ENCODE data around the gene USE1.

The USE1 gene

DNA sequence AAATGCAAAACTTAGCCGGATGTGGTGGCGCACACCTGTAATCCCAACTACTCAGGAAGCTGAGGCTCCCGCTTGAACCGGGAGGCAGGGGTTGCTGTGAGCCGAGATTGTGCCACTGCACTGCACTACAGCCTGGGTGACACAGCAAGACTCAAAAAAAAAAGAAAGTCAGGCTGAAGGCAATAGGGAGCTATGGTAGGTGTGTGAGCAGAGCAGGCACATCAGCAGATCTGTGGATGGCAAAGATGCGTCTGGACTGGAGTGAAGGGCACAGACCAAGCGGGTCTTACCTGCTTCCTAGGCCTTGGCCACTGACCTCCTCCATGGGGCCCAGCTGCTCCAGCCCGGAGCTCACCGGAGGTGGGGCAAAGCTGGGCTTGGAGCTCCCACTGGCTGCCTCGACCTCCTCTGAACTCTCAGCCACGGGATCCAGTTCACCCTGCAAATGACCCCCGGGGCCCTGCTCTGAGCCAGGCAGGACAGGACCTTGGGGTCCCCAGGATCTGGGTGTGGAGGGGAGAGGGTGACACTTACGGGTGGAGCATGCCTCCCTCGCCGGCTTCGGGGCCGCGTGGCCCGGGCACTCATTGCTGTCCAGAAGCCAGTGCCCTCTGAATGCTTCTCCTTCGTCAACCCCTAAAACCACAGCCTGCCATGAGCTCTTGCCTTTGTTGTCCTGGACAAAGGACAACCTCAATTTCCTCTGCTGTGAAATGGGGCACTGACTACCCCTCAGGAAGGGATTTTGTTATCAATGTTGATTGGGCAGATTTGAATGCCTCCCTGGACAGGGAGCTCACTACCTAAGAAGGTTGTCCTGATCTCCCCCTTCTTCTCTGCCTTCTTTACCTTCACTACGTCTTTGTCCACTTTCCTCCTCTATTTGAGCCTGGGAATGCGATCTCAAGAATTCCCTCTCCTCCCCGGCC lies 48.8 kb downstream of the USE1 start:
- H3K4me2 ChIP-seq, result no peak overlapping the region

GRCh38 chr19:17264641-17264979 lies 49.5 kb downstream of the USE1 start, which contains the start of gene USHBP1:
Gene USHBP1 (minus strand): TSS chr19:17264745. CDS start chr19:17264299, 446 bp downstream.
- H2AFZ ChIP-seq (ENCODE audit: low read depth), result no peak within 1 kb of the TSS
- H3K79me2 ChIP-seq (ENCODE audit: insufficient read depth, low read depth), result peaks cover 6% of the 10 kb centered on the region; the same call in 1 of the 2 replicates
- H3K27me3 ChIP-seq (ENCODE audit: insufficient read depth, low read depth), result no peaks in the 10 kb centered on the region
- no peaks in the 10 kb centered on the region for H4K20me1 ChIP-seq (ENCODE audit: insufficient read depth)
- no peak within 1 kb of the TSS for H3K9ac ChIP-seq
- no peak within 1 kb of the TSS for H3K4me3 ChIP-seq (IDR thresholded peaks at IDR 0.05; ENCODE audit: insufficient read depth, low read depth, low read length)
- H3K36me3 ChIP-seq (ENCODE audit: insufficient read depth), result no peaks in the 10 kb centered on the region
- H3K4me2 ChIP-seq, result no peak within 1 kb of the TSS
- TF ChIP-seq, protein P1, sequence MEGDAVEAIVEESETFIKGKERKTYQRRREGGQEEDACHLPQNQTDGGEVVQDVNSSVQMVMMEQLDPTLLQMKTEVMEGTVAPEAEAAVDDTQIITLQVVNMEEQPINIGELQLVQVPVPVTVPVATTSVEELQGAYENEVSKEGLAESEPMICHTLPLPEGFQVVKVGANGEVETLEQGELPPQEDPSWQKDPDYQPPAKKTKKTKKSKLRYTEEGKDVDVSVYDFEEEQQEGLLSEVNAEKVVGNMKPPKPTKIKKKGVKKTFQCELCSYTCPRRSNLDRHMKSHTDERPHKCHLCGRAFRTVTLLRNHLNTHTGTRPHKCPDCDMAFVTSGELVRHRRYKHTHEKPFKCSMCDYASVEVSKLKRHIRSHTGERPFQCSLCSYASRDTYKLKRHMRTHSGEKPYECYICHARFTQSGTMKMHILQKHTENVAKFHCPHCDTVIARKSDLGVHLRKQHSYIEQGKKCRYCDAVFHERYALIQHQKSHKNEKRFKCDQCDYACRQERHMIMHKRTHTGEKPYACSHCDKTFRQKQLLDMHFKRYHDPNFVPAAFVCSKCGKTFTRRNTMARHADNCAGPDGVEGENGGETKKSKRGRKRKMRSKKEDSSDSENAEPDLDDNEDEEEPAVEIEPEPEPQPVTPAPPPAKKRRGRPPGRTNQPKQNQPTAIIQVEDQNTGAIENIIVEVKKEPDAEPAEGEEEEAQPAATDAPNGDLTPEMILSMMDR (conservative IDR thresholded peaks at IDR 0.05; ENCODE audit: low read depth, low read length), result no peak
- H3K27ac ChIP-seq, result no peak within 1 kb of the TSS
- peaks cover 14% of the 10 kb centered on the region for H3K4me1 ChIP-seq (ENCODE audit: low read depth, poor library complexity, severe bottlenecking)

More for the DNA sequence above, 48.8 kb downstream of the USE1 start:
- H3K36me3 ChIP-seq (ENCODE audit: insufficient read depth), result no peaks in the 10 kb centered on the region
- H3K4me1 ChIP-seq (ENCODE audit: low read depth, poor library complexity, severe bottlenecking), result peaks cover 14% of the 10 kb centered on the region
- TF ChIP-seq, protein P1 (conservative IDR thresholded peaks at IDR 0.05; ENCODE audit: low read depth, low read length), result no peak
- no peaks in the 10 kb centered on the region for H3K27me3 ChIP-seq (ENCODE audit: insufficient read depth, low read depth)
- no peak overlapping the region for H3K4me3 ChIP-seq (IDR thresholded peaks at IDR 0.05; ENCODE audit: insufficient read depth, low read depth, low read length)
- no peaks in the 10 kb centered on the region for H4K20me1 ChIP-seq (ENCODE audit: insufficient read depth)
- H3K79me2 ChIP-seq (ENCODE audit: insufficient read depth, low read depth), result peaks cover 6% of the 10 kb centered on the region; the same call in 1 of the 2 replicates
- H3K27ac ChIP-seq, result no peak overlapping the region
- no peak overlapping the region for H3K9ac ChIP-seq
- no peak overlapping the region for H2AFZ ChIP-seq (ENCODE audit: low read depth)

DNA sequence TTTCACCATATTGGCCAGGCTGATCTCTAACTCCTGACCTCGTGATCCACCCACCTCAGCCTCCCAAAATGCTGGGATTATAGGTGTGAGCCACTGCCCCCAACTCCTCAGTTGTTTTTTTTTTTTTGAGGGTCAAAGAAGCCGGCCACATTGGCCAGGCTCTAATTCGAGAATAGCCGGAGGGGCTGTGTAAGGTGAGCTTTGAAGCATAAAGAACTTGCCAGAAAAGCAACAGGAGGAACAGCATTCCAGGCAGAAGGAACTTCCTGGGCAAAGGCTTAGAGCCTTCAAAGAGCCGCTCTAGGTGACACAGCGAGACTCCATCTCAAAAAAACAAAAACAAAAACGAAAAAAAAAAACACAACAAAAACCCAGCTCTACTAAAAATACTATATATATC lies 50.9 kb downstream of the USE1 start:
- TF ChIP-seq, protein P1 (conservative IDR thresholded peaks at IDR 0.05; ENCODE audit: low read depth, low read length), result no peak
- no peak overlapping the region for H2AFZ ChIP-seq (ENCODE audit: low read depth)
- no peak overlapping the region for H3K27ac ChIP-seq
- H3K9ac ChIP-seq, result no peak overlapping the region
- no peak overlapping the region for H3K4me2 ChIP-seq
- no peaks in the 10 kb centered on the region for H3K36me3 ChIP-seq (ENCODE audit: insufficient read depth)
- peaks cover 6% of the 10 kb centered on the region; the same call in 1 of the 2 replicates for H3K79me2 ChIP-seq (ENCODE audit: insufficient read depth, low read depth)
- peaks cover 14% of the 10 kb centered on the region for H3K4me1 ChIP-seq (ENCODE audit: low read depth, poor library complexity, severe bottlenecking)
- H3K27me3 ChIP-seq (ENCODE audit: insufficient read depth, low read depth), result no peaks in the 10 kb centered on the region
- H4K20me1 ChIP-seq (ENCODE audit: insufficient read depth), result no peaks in the 10 kb centered on the region
- no peak overlapping the region for H3K4me3 ChIP-seq (IDR thresholded peaks at IDR 0.05; ENCODE audit: insufficient read depth, low read depth, low read length)

GRCh38 chr19:17266589-17266974 lies 51.4 kb downstream of the USE1 start:
- Histone ChIP-seq H3K27ac (no peak overlapping the region), H3K36me3 (ENCODE audit: insufficient read depth) (no peaks in the 10 kb centered on the region), H3K4me3 (IDR thresholded peaks at IDR 0.05; ENCODE audit: insufficient read depth, low read depth, low read length) (no peak overlapping the region), H4K20me1 (ENCODE audit: insufficient read depth) (no peaks in the 10 kb centered on the region), H3K27me3 (ENCODE audit: insufficient read depth, low read depth) (no peaks in the 10 kb centered on the region), H3K4me1 (ENCODE audit: low read depth, poor library complexity, severe bottlenecking) (peaks cover 14% of the 10 kb centered on the region), H3K4me2 (peak overlapping the region; percentile 43; the same call in 1 of the 2 replicates), H3K79me2 (ENCODE audit: insufficient read depth, low read depth) (peaks cover 6% of the 10 kb centered on the region; the same call in 1 of the 2 replicates), H2AFZ (ENCODE audit: low read depth) (peak overlapping the region; percentile 32; the same call in 1 of the 2 replicates), H3K9ac (no peak overlapping the region)
- TF ChIP-seq, protein P1 (conservative IDR thresholded peaks at IDR 0.05; ENCODE audit: low read depth, low read length), result no peak

All from KMS-11 (cell line).